Measurements from ENCODE around the gene CST7.
"Not testable (repeated sequence)": the region's sequence is repeated elsewhere in the genome, so short reads cannot be mapped to it uniquely, and the experiment has no call there.

DNA sequence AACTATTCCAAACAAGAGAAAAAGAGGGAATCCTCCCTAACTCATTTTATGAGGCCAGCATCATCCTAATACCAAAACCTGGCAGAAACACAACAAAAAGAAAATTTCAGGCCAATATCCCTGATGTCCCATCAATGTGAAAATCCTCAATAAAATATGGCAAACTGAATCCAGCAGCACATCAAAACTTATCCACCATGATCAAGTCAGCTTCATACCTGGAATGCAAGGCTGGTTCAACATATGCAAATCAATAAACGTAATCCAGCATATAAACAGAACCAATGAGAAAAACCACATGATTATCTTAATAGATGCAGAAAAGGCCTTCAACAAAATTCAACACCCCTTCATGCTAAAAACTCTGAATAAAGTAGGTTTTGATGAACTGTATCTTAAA, 2.7 kb upstream of the CST7 start:
- TF ChIP-seq, protein P1, sequence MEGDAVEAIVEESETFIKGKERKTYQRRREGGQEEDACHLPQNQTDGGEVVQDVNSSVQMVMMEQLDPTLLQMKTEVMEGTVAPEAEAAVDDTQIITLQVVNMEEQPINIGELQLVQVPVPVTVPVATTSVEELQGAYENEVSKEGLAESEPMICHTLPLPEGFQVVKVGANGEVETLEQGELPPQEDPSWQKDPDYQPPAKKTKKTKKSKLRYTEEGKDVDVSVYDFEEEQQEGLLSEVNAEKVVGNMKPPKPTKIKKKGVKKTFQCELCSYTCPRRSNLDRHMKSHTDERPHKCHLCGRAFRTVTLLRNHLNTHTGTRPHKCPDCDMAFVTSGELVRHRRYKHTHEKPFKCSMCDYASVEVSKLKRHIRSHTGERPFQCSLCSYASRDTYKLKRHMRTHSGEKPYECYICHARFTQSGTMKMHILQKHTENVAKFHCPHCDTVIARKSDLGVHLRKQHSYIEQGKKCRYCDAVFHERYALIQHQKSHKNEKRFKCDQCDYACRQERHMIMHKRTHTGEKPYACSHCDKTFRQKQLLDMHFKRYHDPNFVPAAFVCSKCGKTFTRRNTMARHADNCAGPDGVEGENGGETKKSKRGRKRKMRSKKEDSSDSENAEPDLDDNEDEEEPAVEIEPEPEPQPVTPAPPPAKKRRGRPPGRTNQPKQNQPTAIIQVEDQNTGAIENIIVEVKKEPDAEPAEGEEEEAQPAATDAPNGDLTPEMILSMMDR (IDR thresholded peaks at IDR 0.05): not testable (repeated sequence)
- not testable (repeated sequence) for TF ChIP-seq GABPA (IDR thresholded peaks at IDR 0.05; ENCODE audit: low read depth); NRF1 (IDR thresholded peaks at IDR 0.05; ENCODE audit: low read depth, low read length); ELF1 (IDR thresholded peaks at IDR 0.05)

Data from SK-N-SH (cell line).